GM19455 (cell line): ENCODE data around the gene C1orf198.

Experiments used
- ATAC-seq: cut with Tn5 transposase; IDR thresholded peaks from one replicate; pipeline ENCODE4 v1.9.1; 2021; ENCODE audit not compliant: unreplicated experiment

Gene C1orf198

DNA sequence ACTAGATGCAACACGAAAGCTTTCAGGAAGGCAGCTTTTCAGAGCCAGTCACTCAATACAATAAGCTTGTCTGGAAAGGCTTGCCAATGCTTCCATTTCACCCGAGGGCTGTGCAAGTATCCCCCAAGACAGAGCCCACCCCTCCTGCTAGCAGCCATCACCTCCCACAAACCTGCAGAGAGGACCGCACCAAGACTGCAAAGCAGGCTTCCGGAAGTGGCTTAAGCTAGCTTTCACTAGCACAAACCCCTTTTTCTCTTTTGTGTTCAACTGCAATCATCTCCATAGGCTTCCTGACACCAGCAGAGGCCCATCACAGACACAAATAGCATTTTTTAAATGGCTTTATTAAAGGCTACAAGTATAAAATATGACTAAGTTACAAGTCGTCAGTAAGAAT, 31.5 kb downstream of the C1orf198 start:
- no peak for ATAC-seq

DNA sequence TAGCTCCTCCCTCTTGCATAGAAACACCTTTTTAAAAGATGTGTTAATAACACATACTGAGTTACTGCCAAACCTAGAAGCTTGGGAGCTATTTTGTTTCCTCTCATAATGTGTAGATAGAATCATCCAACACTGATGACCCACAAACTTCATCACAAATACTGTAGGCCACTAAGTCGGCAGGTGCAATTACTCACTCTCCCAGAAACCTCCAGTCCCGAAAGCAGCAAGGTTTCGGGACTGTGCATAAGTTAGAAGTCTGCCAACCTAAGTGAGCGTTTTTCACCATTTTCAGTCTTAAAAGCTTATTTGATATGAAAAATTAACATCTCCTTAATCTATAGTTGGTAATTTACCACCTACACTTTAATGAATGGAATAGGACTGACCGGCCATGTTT, 32.0 kb downstream of the C1orf198 start:
- no peak for ATAC-seq

DNA sequence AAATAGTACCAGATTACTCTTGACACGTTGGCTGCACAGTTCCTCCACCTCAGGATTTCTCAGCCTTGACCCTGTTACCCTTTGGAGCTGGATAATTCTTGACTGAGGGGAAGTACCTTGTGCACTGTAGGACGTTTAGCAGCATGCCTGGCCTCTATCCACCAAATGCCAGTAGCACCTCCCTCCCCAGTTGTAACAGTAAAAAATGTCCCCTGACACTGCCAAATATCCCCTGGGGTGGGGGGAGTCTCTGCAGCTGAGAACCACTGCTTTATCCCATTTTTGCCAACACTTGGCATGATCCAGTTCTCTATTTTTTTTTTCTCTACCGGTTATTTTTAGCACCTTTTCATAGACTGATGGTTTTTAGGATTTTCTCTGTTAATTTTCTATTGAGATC, 34.0 kb downstream of the C1orf198 start:
- ATAC-seq: no peak

DNA sequence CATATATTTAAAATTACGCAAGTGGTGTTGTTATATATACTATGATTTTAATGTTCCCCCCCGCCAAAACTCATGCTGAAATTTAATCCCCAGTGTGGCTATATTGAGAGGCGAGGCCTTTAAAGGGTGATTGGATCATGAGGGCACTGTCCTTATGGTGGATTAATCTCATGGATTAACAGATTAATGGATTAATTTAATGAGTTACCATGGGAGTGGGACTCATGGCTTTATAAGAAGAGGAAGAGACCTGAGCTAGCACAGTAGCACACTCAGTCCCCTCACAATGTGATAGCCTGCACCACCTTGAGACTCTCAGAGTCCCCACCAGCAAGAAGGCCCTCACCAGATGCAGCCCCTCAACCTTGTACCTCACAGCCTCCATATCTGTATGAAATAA, 34.8 kb downstream of the C1orf198 start:
- ATAC-seq: no peak

DNA sequence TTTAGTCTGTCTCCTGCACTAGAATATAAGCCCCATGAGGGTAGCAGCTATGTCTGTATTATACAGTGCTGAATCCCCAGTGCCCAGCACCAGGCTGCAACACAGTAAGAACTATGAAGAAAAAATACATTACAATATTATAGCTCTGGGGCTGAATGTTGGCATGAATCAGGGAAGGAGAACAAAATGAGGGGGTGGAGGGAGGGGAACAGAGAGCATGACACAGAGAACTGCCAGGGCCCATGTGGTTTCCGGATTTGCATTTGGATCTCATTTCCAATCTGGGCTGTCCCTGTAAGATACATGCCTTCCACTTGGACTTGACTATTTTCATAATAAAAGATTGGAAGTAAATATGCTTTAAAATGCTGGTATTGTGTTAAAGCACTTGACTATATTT, 35.8 kb downstream of the C1orf198 start:
- no peak for ATAC-seq

DNA sequence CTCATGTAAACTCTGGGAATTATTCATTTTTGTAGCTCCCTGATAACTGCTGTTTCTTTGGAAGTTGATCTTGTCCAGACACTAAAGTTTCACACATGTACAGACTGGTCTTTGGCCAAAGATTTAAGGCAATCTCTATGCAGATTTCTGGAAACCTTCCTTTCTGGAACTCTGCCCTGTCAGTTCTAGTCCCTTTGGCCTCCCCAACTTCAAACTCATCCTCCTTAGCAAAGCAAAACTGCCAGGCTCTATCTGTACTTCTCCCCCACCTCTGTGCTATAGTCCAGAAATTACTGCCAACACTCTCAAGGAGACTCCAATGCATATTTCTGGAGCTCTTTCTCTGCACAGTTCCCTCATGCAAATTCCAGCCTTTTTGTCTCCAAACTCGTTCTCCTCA, 36.5 kb downstream of the C1orf198 start:
- ATAC-seq: no peak

DNA sequence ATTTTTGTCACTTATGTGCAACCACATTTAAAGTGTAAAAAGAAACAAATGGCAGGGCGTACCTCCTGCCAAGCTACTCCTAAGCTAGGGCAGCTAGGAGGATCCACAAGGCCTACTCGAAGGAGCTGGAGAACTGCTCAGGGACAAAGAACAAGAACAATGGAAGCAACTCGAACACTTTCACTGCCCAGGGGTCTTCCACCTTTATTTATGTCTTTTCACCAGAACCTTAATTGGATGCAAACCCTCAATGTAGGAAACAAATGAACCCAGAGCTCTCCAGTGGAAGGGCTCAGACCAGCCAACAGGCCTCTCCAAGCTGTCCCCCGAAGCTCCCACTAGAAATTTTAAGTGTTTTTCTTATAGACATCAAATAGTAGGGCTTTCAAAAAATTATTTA, 39.9 kb downstream of the C1orf198 start:
- no peak for ATAC-seq

DNA sequence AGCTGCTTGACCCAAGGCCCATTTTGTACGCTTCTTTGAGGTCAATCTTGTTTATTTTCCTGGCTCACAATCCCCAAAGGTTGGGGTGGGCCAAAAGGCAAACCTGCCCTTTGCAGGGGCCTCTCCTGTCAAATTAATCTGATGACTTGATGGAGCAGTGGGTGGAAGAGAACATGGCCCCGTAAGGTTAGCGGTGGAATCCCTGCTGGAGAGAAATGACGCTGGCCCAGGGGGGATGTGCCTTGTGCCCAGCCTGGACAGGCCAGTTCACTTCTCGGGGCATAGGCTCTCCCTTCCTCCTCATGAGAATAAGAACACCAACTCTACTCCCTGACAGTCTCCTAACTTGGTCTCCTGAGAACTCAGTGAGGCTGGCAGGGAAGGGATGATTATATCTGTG, 40.5 kb downstream of the C1orf198 start:
- no peak for ATAC-seq

DNA sequence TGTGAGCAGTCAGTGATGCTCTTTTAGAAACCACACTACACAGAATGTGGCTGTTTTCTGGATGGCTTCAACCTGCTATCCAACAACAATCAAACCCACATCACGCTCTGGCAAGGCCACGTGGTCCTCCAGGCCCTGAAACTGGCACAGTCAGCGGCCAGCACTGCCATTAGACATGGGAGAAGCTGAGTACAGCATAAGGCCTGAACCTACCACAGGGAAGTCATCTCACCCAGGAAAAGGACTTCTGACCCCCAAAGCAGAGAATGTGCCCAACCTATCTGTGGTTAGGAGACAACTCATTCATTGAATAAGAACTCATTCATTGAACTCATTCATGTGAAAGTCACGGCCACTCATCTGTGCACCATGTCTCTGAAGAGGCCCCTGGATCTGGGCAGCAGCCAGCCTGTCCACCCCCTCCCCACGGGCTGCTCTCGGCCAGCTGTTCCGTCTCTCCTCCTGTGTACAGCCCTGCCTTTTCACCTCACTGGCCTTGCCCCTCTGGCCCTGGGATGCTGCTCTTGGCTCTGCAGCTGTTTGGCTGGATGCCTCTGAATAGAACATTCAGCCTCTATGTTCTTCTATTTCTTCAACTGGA, 41.1 kb downstream of the C1orf198 start:
- ATAC-seq: no peak

DNA sequence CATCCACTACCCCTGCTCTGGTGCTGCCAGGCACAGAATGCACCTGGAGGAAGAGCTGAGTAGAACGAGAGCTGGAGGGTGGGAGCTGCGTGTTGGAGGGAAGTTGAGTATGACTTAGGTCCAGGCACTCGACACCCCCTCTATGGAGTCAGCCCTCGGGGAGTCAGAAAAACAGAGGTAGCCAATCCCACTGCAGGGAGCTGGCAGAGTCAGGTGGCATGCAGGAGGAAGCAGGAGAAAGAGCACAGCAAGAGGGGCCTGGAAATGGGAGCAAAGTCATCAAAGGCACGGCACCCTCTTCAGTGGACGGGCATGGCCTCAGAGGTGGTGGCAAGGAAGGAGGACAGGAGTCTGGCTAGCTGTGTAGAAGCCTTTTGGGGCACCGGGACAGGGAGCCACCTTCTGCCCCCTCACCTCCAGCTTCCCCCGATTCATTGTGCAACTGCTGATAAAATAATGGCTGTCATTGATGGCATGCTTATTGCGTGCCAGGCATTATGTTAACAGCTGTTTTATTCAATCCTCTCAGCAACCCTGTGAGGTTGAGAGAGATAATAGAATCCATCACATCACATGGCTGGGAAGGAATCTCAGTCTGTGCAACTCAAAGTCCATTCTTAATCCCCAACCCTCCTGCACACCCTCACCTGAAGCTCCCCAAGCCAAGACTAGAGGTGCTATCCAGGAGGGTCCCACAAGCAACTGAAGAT, 42.0 kb downstream of the C1orf198 start:
- ATAC-seq: no peak

DNA sequence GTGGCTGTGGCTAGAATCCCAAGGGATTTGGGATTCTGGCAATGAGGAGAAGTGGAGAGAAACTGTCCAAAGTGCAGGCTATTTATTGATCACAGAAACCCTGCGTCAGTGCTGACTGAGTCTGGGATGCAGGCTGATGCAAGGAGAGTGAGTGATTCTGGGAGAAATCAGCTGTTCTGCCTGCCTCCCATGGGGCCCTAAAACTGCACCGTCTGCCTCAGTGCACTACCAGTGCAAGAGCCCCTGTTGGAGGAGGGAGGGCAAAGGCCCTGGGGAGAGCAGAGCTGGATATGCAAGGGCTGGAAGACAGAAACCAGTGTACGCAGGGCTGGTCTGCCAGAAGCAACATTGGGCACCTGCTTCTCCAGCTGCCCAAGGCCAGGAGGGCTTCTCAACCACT, 42.6 kb downstream of the C1orf198 start:
- ATAC-seq: no peak

DNA sequence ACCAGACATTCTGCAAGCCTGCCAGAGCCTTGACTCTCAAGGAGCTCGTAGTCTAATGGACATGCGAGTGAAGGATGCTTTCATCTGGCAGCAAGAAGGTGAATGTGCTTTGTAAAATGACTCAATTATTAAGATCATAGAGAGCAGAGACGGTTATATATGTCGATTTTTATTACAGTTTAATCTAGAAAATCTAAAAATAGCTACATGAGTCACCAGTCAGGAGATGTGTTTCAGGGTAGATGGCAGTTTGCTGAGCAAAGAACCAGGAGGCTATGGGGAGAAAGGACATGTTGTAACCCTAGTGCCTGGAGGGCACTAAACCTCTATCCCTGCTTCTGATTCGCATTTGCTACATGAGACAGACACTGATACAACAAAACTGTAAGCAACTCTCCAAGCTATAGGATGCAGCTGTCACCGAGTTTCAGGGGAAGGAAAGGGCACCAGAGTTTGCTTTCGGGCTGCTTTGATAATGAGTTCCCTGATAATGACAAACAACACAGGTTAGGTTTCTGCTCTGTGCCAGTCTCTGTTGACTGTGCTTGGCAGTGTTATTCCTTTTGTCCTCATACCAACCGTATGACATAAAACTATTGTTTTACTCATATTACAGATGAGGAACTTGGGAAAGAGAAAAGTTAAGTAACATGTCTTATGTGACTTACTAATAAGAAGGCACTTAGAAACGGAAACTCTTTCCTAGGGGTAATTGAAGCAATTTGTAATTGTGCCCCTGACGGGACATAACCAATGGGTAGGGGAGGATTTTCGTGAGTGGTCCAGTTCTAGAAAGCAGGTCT, 43.2 kb downstream of the C1orf198 start:
- no peak for ATAC-seq

DNA sequence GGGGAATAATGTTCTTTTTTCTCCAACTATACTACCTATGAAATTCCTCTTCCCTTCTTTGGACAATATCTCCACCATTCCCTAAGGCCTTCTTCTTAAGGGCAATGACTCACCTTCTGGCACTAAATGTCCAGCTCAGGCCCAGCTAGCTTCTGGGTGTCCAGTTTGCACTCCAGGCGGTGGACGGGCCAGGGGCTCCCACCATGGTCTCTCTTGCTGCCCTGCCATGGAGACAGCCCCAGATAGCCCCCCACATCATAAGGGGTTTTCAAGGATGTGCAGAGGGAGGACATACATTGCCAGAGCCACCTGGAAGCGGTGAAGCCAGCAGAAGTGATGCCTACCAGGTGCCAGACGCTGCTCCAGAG, 43.8 kb downstream of the C1orf198 start:
- no peak for ATAC-seq

DNA sequence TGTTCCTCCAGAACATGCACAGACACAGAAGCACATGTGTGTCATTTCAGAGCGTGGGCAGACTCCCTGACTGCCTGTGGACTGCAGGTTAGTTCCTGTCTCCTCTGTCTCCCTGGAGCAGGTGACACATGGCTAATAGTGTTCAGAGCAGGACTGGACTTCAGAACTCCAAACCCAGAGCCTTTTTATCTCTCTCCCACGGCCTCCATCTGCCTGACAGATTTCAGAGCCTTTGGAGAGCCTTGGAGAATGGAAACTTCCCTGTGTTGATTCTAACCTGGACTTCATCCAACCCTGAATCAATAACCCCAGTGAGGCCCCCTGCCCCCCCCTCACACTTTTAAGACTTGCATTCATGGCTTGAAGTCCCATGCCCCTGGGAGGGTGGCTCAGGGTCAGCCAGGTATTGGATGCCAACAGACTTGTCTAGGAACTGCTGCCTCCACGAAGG, 44.4 kb downstream of the C1orf198 start:
- ATAC-seq: no peak

DNA sequence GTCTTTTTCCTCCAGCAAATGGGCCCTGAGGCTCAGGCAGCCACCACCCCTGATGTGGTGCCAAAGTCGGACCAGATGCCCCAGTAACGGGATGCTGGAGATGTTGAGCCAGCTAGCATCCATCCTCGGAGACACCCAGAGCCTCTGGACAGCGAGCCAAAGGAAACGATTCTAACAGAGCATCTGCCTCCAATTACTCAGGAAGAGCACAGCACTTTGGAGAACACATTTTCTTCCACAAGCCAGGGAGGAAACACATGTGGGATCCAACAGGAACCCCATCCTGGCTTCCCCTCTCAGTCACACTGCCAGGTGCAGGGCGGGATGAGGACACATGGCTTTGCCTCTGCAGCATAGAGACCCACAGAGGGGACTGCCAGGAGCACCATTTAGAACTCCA, 44.9 kb downstream of the C1orf198 start:
- ATAC-seq: no peak

DNA sequence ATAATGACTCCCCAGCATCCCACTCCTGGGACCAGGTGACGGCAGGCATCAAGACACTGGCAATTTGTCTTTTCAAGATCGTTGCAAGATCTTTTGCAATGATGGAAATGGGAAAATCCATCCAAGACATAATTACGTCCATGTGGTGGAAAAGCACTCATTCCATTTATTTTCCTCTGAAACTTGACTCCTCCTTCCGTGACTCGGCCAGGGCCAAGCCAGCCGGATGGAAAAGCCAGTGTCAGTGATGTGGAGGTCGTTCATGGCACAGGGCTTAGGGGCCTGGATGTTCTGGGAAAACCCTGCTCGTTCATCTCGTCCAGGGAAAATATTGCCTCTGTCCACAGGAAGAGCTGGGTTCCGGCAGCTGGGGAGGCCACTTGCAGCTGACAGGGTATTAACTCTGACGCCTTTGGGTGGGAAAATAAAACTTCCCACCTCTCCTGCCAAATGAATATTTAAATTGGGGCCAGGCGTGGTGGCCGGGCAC, 46.2 kb downstream of the C1orf198 start:
- no peak for ATAC-seq

DNA sequence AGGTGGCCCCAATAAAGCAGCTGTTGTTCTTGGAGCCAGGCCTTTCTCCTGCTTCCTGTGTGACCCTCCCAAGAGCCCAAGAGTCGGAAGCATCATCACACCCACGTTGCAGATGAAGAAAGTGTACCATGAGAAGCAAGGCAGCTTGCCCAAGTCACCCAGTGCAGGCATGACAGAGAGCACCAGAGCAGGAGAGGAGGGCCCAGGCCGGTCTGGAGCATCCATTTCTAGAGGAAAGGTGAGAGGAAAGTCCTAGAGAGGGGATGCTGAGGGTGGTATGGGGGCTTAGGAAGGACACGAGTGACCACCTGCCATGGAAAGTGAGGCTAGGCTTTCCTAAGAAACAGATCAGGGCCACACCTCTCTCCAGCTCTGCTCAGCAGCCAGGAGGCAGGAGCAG, 47.0 kb downstream of the C1orf198 start:
- ATAC-seq: no peak

DNA sequence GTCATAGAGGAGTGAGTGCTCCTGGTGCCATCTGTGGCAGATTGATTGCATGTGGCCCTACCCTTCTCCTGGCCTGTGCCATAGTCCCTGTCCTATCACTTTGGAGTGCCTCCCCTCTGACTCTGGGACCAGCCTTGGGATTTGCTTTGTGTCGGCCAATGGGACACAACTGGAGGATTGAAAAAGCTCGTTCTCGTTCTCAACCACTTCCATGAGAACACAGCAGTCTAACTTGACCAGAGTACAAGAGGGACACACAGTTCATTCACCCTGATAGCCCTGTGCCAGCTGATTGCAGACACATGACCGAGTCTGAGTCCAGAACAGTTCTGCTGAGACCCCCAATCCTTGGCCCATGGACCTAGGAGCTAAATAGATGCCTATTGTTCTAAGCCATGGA, 47.8 kb downstream of the C1orf198 start:
- ATAC-seq: no peak

DNA sequence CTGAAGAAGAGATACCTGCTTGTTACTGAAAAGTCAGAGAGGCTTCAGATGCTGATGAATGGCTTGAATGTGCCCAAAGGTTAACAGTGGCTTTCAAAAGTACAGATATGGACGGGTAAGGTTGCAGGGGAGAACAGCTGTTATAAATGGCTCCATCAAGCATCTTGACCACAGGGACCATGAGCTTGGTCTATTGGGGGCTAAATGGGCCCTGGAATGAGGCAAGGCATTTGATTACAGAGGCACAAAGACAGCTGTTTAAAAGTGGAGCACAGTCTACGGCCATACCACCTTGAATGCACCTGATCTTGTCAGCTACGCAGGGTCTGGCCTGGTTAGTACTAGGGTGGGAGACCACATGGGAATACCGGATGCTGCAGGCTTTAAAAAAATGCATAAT, 48.3 kb downstream of the C1orf198 start:
- no peak for ATAC-seq

DNA sequence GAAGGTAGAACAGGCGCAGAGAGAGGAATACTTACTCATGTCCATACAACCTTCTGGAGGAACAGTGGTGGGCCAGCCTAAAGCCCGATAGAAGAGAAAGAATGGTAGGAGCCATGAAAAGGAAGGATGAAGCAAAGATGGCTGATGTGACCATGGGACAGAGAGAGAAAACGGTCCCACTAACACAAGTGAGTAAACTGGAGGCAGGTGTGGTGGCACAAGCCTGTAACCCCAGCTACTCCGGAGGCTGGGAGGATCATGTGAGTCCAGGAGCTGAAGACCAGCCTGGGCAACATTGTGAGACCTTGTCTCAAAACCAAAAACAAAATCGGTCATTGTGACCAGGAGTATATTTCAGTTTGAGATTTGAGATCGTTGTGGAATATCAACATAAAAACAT, 49.4 kb downstream of the C1orf198 start:
- no peak for ATAC-seq

DNA sequence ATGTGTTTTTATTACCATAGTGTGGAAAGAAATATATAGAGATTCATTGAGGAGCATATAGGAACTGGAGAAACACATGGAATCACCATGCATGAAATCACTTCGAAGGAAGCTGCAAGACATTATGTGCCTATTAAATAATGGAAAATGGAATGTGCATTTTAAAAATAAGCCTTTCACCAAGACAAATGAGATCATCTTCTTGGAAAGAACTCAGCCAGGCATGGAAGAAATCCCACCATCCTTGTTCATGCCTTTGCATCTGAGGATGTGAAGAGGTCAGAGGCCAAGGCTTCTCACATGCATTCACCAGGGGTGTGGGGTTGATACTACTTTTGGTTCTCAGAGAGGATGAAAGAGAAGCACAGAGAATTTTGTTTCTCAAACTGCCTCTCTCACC, 50.0 kb downstream of the C1orf198 start:
- ATAC-seq: no peak

DNA sequence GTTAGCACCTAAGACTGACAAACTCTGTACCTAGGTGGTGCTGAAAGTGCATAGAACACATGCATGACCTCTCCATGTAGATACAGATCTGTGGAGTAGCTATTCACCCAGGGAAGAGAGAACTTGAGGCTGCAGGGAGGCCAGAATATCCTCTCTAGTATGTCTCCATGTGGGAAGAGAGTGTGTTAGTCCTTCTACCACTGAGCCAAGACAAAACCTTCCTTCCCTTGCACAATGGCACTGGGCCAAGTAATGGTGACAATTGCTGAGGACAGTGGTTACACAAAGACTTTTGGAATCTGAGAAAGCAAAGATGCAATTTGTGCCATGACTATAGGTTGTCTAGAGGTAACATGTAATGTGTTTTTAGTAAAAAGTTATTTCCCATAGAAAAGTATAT, 52.3 kb downstream of the C1orf198 start:
- no peak for ATAC-seq
